K562 (cell line): Measurements from ENCODE around the gene PDIA5. TPM values are rescaled to one million over a fixed set of nuclear protein-coding genes. Genes with fewer than 3 reads are reported as not detected.

Experiments
- ATAC-seq: fragments of 200-7000 bp; cut with Tn5 transposase; 3 replicates; pipeline ENCODE4 v1.9.1; 2020; ENCODE audit warnings: moderate library complexity
- BruUV-seq: library from RNA; stranded (reverse); fragments of 400-500 nt; replicated peaks from 2 replicates; lab custom pipeline; 2021; lab: Mats Ljungman, UMichigan
- CTCF ChIA-PET: fragments of 300-600 bp; formaldehyde crosslinking; extraction: SDS; loops from one replicate; lab custom pipeline; 2021; ENCODE audit warnings: low intra/inter-chr PET ratio; lab: Yijun Ruan, JAX
- POLR2A ChIA-PET: fragments of 300-600, 350-650 bp; sonication (Branson Sonifier 250); formaldehyde crosslinking; extraction: SDS; loops from one replicate; lab custom pipeline; 2021; ENCODE audit warnings: antibody characterized with exemption, inconsistent platforms; lab: Yijun Ruan, JAX
- DNase-seq, 4 experiments: peaks; one replicate each; pipeline versions ENCODE4 v3.0.0 to v3.0.0-alpha.2; 2011 to 2018; ENCODE audit warnings: low spot score in 3 of 4, mixed read lengths in 3 of 4; ENCODE audit errors: extremely low read depth in 1 of 4
- FAIRE-seq: peaks from 2 replicates; lab custom pipeline; 2011; peaks lifted over from hg19 to GRCh38; lab: Jason Lieb, UNC
- H2AFZ ChIP-seq: 2 replicates; pipeline ENCODE4 v1.6.0; 2011; ENCODE audit warnings: low read depth, low read length, control low read depth, inconsistent platforms
- H3K27ac ChIP-seq: fragments of 200-600 bp; 3 replicates; pipeline ENCODE4 v1.8.0; 2011; ENCODE audit warnings: low read depth, mild to moderate bottlenecking, control low read depth, inconsistent platforms, low read length, moderate library complexity, mixed read lengths; ENCODE audit errors: extremely low read depth
- H3K27me3 ChIP-seq, 2 experiments: fragments of 300-600 bp in 1 of 2; 2 replicates in 1 of 2; 3 replicates in 1 of 2; pipeline versions ENCODE4 v1.6.0 to v1.8.0; 2011; ENCODE audit warnings: inconsistent platforms in 2 of 2, low read length in 2 of 2, mild to moderate bottlenecking in 1 of 2, mixed read lengths in 1 of 2, moderate library complexity in 1 of 2; ENCODE audit not compliant: control insufficient read depth in 2 of 2, insufficient read depth in 2 of 2
- H3K36me3 ChIP-seq: fragments of 300-600 bp; 3 replicates; pipeline ENCODE4 v1.8.0; 2011; ENCODE audit warnings: mild to moderate bottlenecking, low read length, inconsistent platforms; ENCODE audit not compliant: control insufficient read depth, insufficient read depth
- H3K4me1 ChIP-seq, 2 experiments: fragments of 200-600 bp in 1 of 2; replicated peaks in 1 of 2; 2 replicates in 1 of 2; 3 replicates in 1 of 2; pipeline versions ENCODE4 v1.5.1 to v1.8.0; 2011; ENCODE audit warnings: inconsistent platforms in 2 of 2, low read length in 2 of 2, mild to moderate bottlenecking in 1 of 2, mixed read lengths in 1 of 2, moderate library complexity in 1 of 2; ENCODE audit not compliant: control insufficient read depth in 2 of 2, insufficient read depth in 2 of 2
- H3K4me2 ChIP-seq: 2 replicates; pipeline ENCODE4 v1.6.1; 2011; ENCODE audit warnings: low read length, control low read depth, inconsistent platforms, mixed read lengths; ENCODE audit not compliant: insufficient read depth
- H3K4me3 ChIP-seq: fragments of 200-600 bp; sonication (generic), shearing (Covaris generic); 2 replicates; pipeline ENCODE4 v1.5.1; 2016; ENCODE audit warnings: control low read depth, inconsistent platforms
- H3K79me2 ChIP-seq: fragments of 200-600 bp; 3 replicates; pipeline ENCODE4 v1.8.0; 2011; ENCODE audit warnings: low read length, inconsistent platforms; ENCODE audit not compliant: control insufficient read depth, insufficient read depth
- H3K9ac ChIP-seq, 2 experiments: 2 replicates each; pipeline versions ENCODE4 v1.6.0 to v1.6.1; 2011; ENCODE audit warnings: low read depth in 2 of 2, low read length in 2 of 2, control low read depth in 1 of 2, inconsistent platforms in 1 of 2, mild to moderate bottlenecking in 1 of 2, mixed read lengths in 1 of 2; ENCODE audit not compliant: insufficient read depth in 1 of 2
- H3K9me1 ChIP-seq: one replicate; pipeline ENCODE4 v1.6.0; 2011; ENCODE audit warnings: inconsistent platforms, mild to moderate bottlenecking, low read length, moderate library complexity; ENCODE audit not compliant: control insufficient read depth, insufficient read depth
- H3K9me3 ChIP-seq: replicated peaks from 2 replicates; pipeline ENCODE4 v1.5.1; 2011; ENCODE audit warnings: low read depth, low read length, inconsistent platforms; ENCODE audit not compliant: control insufficient read depth, insufficient read depth
- H4K20me1 ChIP-seq: replicated peaks from 2 replicates; pipeline ENCODE4 v1.6.1; 2011; ENCODE audit warnings: low read length, inconsistent platforms, mixed read lengths; ENCODE audit not compliant: control insufficient read depth, insufficient read depth
- CHD1 ChIP-seq: fragments of 200-600 bp; sonication (generic); IDR thresholded peaks from one replicate; pipeline ENCODE4 v1.6.1; 2012; ENCODE audit warnings: mild to moderate bottlenecking, moderate library complexity, low read length, inconsistent platforms
- EGR1 ChIP-seq: fragments of 450-650 bp; conservative IDR thresholded peaks from 2 replicates; pipeline ENCODE4 v1.6.1; 2017; ENCODE audit warnings: mild to moderate bottlenecking
- EWSR1 ChIP-seq: fragments of 450-650 bp; IDR thresholded peaks from 2 replicates; pipeline ENCODE4 v1.6.1; 2018; ENCODE audit warnings: borderline replicate concordance, mild to moderate bottlenecking, low read depth, moderate library complexity; ENCODE audit not compliant: partially characterized antibody
- POLR2AphosphoS2 ChIP-seq: IDR thresholded peaks from 2 replicates; pipeline ENCODE4 v1.6.1; 2012; ENCODE audit warnings: low read length, improper control_type of control experiment
- ZNF639 ChIP-seq, 2 experiments: fragments of 200-800 bp in 1 of 2; sonication (Bioruptor generic) in 1 of 2; sonication (generic) in 1 of 2; formaldehyde crosslinking in 1 of 2; IDR thresholded peaks in 1 of 2; conservative IDR thresholded peaks in 1 of 2; 2 replicates each; pipeline versions ENCODE4 v1.5.0 to v1.6.1; 2016 to 2020; ENCODE audit warnings: missing compliant biosample characterization in 1 of 2, missing genetic modification characterization in 1 of 2, missing genetic modification reagents in 1 of 2
- ZNF668 ChIP-seq: fragments of 250-450 bp; sonication (Bioruptor Pico); IDR thresholded peaks from 2 replicates; pipeline ENCODE4 v1.8.0; 2022; ENCODE audit warnings: mild to moderate bottlenecking, inconsistent platforms
- WGBS: fragments of 100-300 bp; shearing (Covaris generic); methylation state at CpG from one replicate; pipeline ENCODE4 v1.1.6; 2016; ENCODE audit warnings: low coverage, mixed read lengths; ENCODE audit not compliant: insufficient coverage; ENCODE audit errors: missing lambda C conversion rate; 5-methylcytosine and 5-hydroxymethylcytosine counted together
- in situ Hi-C: fragments of 300-500 bp; cut with MboI; formaldehyde crosslinking; loops from 4 replicates; pipeline ENCODE4 v1.15.0; 2018; ENCODE audit warnings: inconsistent platforms, mixed read lengths
- intact Hi-C: fragments of 100-400 bp; cut with micrococcal nuclease; formaldehyde crosslinking; loops from 2 replicates; pipeline ENCODE4 v1.14.2; 2022
- polyA plus RNA-seq, 8 experiments: library from polyadenylated mRNA; depleted of rRNA in 4 of 8; stranded (reverse) in 5 of 8; unstranded in 3 of 8; fragments of >200 nt; fragmentation: Nextera tagmentation in 2 of 8; fragmentation: Illumina TruSeq in 1 of 8; extraction: Ambion mirVana in 2 of 8; extraction: Trizol in 1 of 8; gene quantifications; 2 replicates each; pipeline versions ENCODE4 v1.2.1 to v1.2.3, GENCODE V29; 2011 to 2014; ENCODE audit warnings: inconsistent platforms in 1 of 8, missing spikeins in 1 of 8
- total RNA-seq, 7 experiments: library from RNA; depleted of rRNA in 6 of 7; stranded (reverse); fragments of >200 nt in 6 of 7; fragmentation: Illumina TruSeq in 2 of 7; extraction: Trizol in 2 of 7; gene quantifications; 2 replicates each; pipeline versions ENCODE4 v1.2.1 to v1.2.3, GENCODE V29; 2011 to 2021; ENCODE audit warnings: low replicate concordance in 1 of 7
- TF ChIP-seq, protein P1 (sequence below): sonication (generic); formaldehyde crosslinking; IDR thresholded peaks from 2 replicates; pipeline ENCODE4 v1.8.0; 2023; ENCODE audit warnings: mild to moderate bottlenecking, missing genetic modification reagents

The PDIA5 gene
- total and polyA plus RNA-seq, 9 of the 15 experiments (the other 6 are each of a cell fraction or from before 2014, with no cell fraction given): 3.4 to 31.8 (median 19.6) TPM

DNA sequence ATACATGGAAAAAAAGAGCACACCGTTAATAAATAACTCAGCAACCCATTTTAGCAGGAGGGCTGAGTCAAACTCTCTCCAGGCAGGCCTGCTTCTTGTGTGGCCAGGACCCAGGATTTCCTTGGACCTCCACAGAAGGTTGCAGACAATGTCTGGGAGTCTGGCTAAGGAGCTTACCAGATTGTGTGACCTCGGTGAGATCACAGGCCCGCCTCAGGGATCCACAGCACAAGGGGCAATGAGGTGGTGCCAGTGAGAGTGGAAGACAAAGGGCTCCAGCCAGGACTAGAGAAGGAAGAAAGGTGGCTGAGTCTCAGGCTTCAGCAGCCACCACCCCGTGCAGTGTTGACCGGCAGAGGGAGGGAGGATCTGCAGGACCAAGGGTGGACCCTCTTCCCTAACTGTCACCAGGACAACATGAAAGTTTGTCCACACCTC lies 102.7 kb downstream of the PDIA5 start (continued):
- TF ChIP-seq ZNF639 (CRISPR knock-in tag; conservative IDR thresholded peaks at IDR 0.05 in 1 of 2, IDR thresholded peaks at IDR 0.05 in 1 of 2) (no peak), EWSR1 (no peak)

GRCh38 chr3:123169930-123170329 lies 103.1 kb downstream of the PDIA5 start:
- Histone ChIP-seq H3K9me3 (no peaks in the 10 kb centered on the region), H3K9me1 (no peaks in the 10 kb centered on the region), H4K20me1 (no peaks in the 10 kb centered on the region), H3K9ac (no peak overlapping the region), H2AFZ (no peak overlapping the region), H3K4me2 (no peak overlapping the region), H3K79me2 (no peaks in the 10 kb centered on the region), H3K36me3 (peaks cover 8% of the 10 kb centered on the region; the same call in 2 of the 3 replicates), H3K4me1 (no peaks in the 10 kb centered on the region), H3K4me3 (no peak overlapping the region), H3K27me3 (no peaks in the 10 kb centered on the region), H3K27ac (no peak overlapping the region)
- no peak for ATAC-seq
- intact Hi-C loops (no loop called here), in situ Hi-C loops (no loop called here)
- FAIRE-seq: no peak
- ChIA-PET CTCF (no interaction called here), POLR2A (no interaction called here)
- no peak for DNase-seq
- 50% methylated on average over 2 of the region's 2 CpGs for WGBS
- no TSS peak for BruUV-seq
- TF ChIP-seq ZNF668 (CRISPR knock-in tag): no peak
- TF ChIP-seq EGR1: no peak
- TF ChIP-seq, protein P1, sequence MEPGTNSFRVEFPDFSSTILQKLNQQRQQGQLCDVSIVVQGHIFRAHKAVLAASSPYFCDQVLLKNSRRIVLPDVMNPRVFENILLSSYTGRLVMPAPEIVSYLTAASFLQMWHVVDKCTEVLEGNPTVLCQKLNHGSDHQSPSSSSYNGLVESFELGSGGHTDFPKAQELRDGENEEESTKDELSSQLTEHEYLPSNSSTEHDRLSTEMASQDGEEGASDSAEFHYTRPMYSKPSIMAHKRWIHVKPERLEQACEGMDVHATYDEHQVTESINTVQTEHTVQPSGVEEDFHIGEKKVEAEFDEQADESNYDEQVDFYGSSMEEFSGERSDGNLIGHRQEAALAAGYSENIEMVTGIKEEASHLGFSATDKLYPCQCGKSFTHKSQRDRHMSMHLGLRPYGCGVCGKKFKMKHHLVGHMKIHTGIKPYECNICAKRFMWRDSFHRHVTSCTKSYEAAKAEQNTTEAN (CRISPR knock-in tag): no peak
- TF ChIP-seq EWSR1: no peak
- TF ChIP-seq CHD1: no peak
- TF ChIP-seq POLR2AphosphoS2: no peak
